ENCODE measurements around the gene PLOD1.

- TF ChIP-seq ZC3H10 (CRISPR knock-in tag; IDR thresholded peaks at IDR 0.05) (no peak), TCF4 (CRISPR knock-in tag; IDR thresholded peaks at IDR 0.05; ENCODE audit: borderline replicate concordance) (no peak), PPARA (CRISPR knock-in tag; IDR thresholded peaks at IDR 0.05; ENCODE audit: borderline replicate concordance) (no peak), ZNF8 (CRISPR knock-in tag; IDR thresholded peaks at IDR 0.05) (no peak), SNAI2 (CRISPR knock-in tag; IDR thresholded peaks at IDR 0.05) (no peak), BACH2 (CRISPR knock-in tag; IDR thresholded peaks at IDR 0.05; ENCODE audit: borderline replicate concordance) (no peak), ARNTL (CRISPR knock-in tag; IDR thresholded peaks at IDR 0.05; ENCODE audit: borderline replicate concordance, low read depth) (no peak), ISL1 (CRISPR knock-in tag; IDR thresholded peaks at IDR 0.05) (no peak)
Observed at GRCh38 chr1:11963622-11964021, 29.1 kb downstream of the PLOD1 start.

All from SK-N-SH treated with all-trans-retinoic acid at 6 μM for 48 hours (cell line).